ENCODE measurements around the gene CR1L.
"Not testable (repeated sequence)": the region's sequence is repeated elsewhere in the genome, so short reads cannot be mapped to it uniquely, and the experiment has no call there.

The CR1L gene

GRCh38 chr1:207644852-207645634 is at the start of gene CR1L:
Gene CR1L (plus strand): TSS chr1:207645133. CDS start chr1:207645234, 101 bp downstream.
- DNase-seq (ENCODE audit: low read depth), result peak; percentile 42

- no peak for DNase-seq (ENCODE audit: low read depth)
Observed at GRCh38 chr1:207603777-207604176, 41.2 kb upstream of the CR1L start.

- DNase-seq (ENCODE audit: low read depth), result no peak
Observed at GRCh38 chr1:207605444-207606361, 39.2 kb upstream of the CR1L start.

GRCh38 chr1:207606362-207606755 is 38.6 kb upstream of the CR1L start:
- DNase-seq (ENCODE audit: low read depth), result no peak

GRCh38 chr1:207612762-207613161 is 32.2 kb upstream of the CR1L start:
- DNase-seq (ENCODE audit: low read depth), result no peak

- no peak for DNase-seq (ENCODE audit: low read depth)
Observed at GRCh38 chr1:207619871-207620542, 24.9 kb upstream of the CR1L start.

- DNase-seq (ENCODE audit: low read depth), result no peak
Observed at GRCh38 chr1:207620543-207620893, 24.4 kb upstream of the CR1L start.

GRCh38 chr1:207625504-207626071 is 19.3 kb upstream of the CR1L start:
- DNase-seq (ENCODE audit: low read depth), result not testable (repeated sequence)

GRCh38 chr1:207626972-207627337 is 18.0 kb upstream of the CR1L start:
- DNase-seq (ENCODE audit: low read depth), result no peak

GRCh38 chr1:207627496-207627895 is 17.4 kb upstream of the CR1L start:
- DNase-seq (ENCODE audit: low read depth), result no peak

GRCh38 chr1:207628776-207629175 is 16.2 kb upstream of the CR1L start:
- no peak for DNase-seq (ENCODE audit: low read depth)

- DNase-seq (ENCODE audit: low read depth), result no peak
Observed at GRCh38 chr1:207631137-207631536, 13.8 kb upstream of the CR1L start.

- DNase-seq (ENCODE audit: low read depth), result no peak
Observed at GRCh38 chr1:207633226-207633625, 11.7 kb upstream of the CR1L start.

- not testable (repeated sequence) for DNase-seq (ENCODE audit: low read depth)
Observed at GRCh38 chr1:207633699-207634289, 11.1 kb upstream of the CR1L start.

- DNase-seq (ENCODE audit: low read depth), result not testable (repeated sequence)
Observed at GRCh38 chr1:207634293-207634692, 10.6 kb upstream of the CR1L start.

- DNase-seq (ENCODE audit: low read depth), result not testable (repeated sequence)
Observed at GRCh38 chr1:207635569-207636186, 9.3 kb upstream of the CR1L start.

GRCh38 chr1:207638487-207639145 is 6.3 kb upstream of the CR1L start:
- not testable (repeated sequence) for DNase-seq (ENCODE audit: low read depth)

GRCh38 chr1:207639362-207639761 is 5.6 kb upstream of the CR1L start:
- DNase-seq (ENCODE audit: low read depth), result not testable (repeated sequence)

GRCh38 chr1:207644166-207644851 is 624 bp upstream of the CR1L start:
- no peak for DNase-seq (ENCODE audit: low read depth)

GRCh38 chr1:207645635-207646081 is 725 bp downstream of the CR1L start:
- no peak for DNase-seq (ENCODE audit: low read depth)
